Adipocyte (in vitro differentiated cells): Measurements from ENCODE around the gene GIMAP6.
"Not testable (repeated sequence)": the region's sequence is repeated elsewhere in the genome, so short reads cannot be mapped to it uniquely, and the experiment has no call there.

ENCODE experiments used
- DNase-seq: peaks from one replicate; pipeline ENCODE4 v3.0.0-alpha.2; 2015; ENCODE audit warnings: low read depth
- H3K27me3 ChIP-seq: replicated peaks from 2 replicates; pipeline ENCODE4 v1.7.0; 2013; ENCODE audit warnings: mild to moderate bottlenecking, low read length, moderate library complexity; ENCODE audit not compliant: control insufficient read depth, insufficient read depth
- H3K36me3 ChIP-seq: 2 replicates; pipeline ENCODE4 v1.7.0; 2013; ENCODE audit warnings: low read length, mild to moderate bottlenecking, moderate library complexity; ENCODE audit not compliant: control insufficient read depth, insufficient read depth, severe bottlenecking
- H3K4me1 ChIP-seq: 2 replicates; pipeline ENCODE4 v1.7.0; 2013; ENCODE audit warnings: mild to moderate bottlenecking, low read length, moderate library complexity; ENCODE audit not compliant: control insufficient read depth, insufficient read depth
- H3K4me3 ChIP-seq: 2 replicates; pipeline ENCODE4 v1.7.0; 2013; ENCODE audit warnings: mild to moderate bottlenecking, low read length, moderate library complexity
- H3K9ac ChIP-seq: 2 replicates; pipeline ENCODE4 v1.7.0; 2013; ENCODE audit warnings: mild to moderate bottlenecking, low read length, moderate library complexity
- H3K9me3 ChIP-seq: 2 replicates; pipeline ENCODE4 v1.7.0; 2013; ENCODE audit warnings: mild to moderate bottlenecking, low read length, moderate library complexity; ENCODE audit not compliant: control insufficient read depth

The GIMAP6 gene

GRCh38 chr7:150665089-150665748 is 33.0 kb upstream of the GIMAP6 start:
- Histone ChIP-seq H3K9ac (no peak overlapping the region), H3K4me3 (no peak overlapping the region), H3K27me3 (no peaks in the 10 kb centered on the region), H3K9me3 (no peaks in the 10 kb centered on the region), H3K36me3 (no peaks in the 10 kb centered on the region), H3K4me1 (no peaks in the 10 kb centered on the region)
- DNase-seq = no peak

- no peak for DNase-seq
- no peaks in the 10 kb centered on the region for H3K4me1 ChIP-seq
These were observed 31.8 kb upstream of the GIMAP6 start for GRCh38 chr7:150663802-150664494.

GRCh38 chr7:150662821-150663220 is 30.6 kb upstream of the GIMAP6 start:
- H3K27me3 ChIP-seq, H3K9me3 ChIP-seq, H3K4me1 ChIP-seq, DNase-seq, H3K36me3 ChIP-seq, H3K4me3 ChIP-seq, H3K9ac ChIP-seq: not testable (repeated sequence)

More at GRCh38 chr7:150663802-150664494, 31.8 kb upstream of the GIMAP6 start:
- Histone ChIP-seq H3K9me3 (no peaks in the 10 kb centered on the region), H3K27me3 (no peaks in the 10 kb centered on the region), H3K9ac (no peak overlapping the region), H3K36me3 (no peaks in the 10 kb centered on the region), H3K4me3 (no peak overlapping the region)

- Histone ChIP-seq H3K36me3 (no peaks in the 10 kb centered on the region), H3K9ac (no peak overlapping the region), H3K9me3 (no peaks in the 10 kb centered on the region), H3K27me3 (no peaks in the 10 kb centered on the region), H3K4me1 (no peaks in the 10 kb centered on the region), H3K4me3 (no peak overlapping the region)
- no peak for DNase-seq
These were observed 28.9 kb upstream of the GIMAP6 start for GRCh38 chr7:150660939-150661613.

GRCh38 chr7:150657526-150657925 is 25.3 kb upstream of the GIMAP6 start:
- no peak for DNase-seq
- Histone ChIP-seq H3K4me1 (no peaks in the 10 kb centered on the region), H3K36me3 (no peaks in the 10 kb centered on the region), H3K4me3 (no peak overlapping the region), H3K9me3 (no peaks in the 10 kb centered on the region), H3K27me3 (no peaks in the 10 kb centered on the region), H3K9ac (no peak overlapping the region)

- Histone ChIP-seq H3K27me3 (no peaks in the 10 kb centered on the region), H3K36me3 (no peaks in the 10 kb centered on the region), H3K9ac (no peak overlapping the region), H3K4me3 (no peak overlapping the region), H3K4me1 (no peaks in the 10 kb centered on the region), H3K9me3 (no peaks in the 10 kb centered on the region)
- no peak for DNase-seq
These were observed 23.9 kb upstream of the GIMAP6 start for GRCh38 chr7:150656047-150656446.

GRCh38 chr7:150654692-150655091 is 22.5 kb upstream of the GIMAP6 start:
- DNase-seq = no peak

GRCh38 chr7:150649080-150649385 is 16.8 kb upstream of the GIMAP6 start:
- no peak for DNase-seq
- no peaks in the 10 kb centered on the region for H3K36me3 ChIP-seq
- H3K9me3 ChIP-seq = no peaks in the 10 kb centered on the region
- no peaks in the 10 kb centered on the region for H3K27me3 ChIP-seq
- H3K9ac ChIP-seq = no peak overlapping the region
- H3K4me3 ChIP-seq = no peak overlapping the region
- H3K4me1 ChIP-seq = no peaks in the 10 kb centered on the region

More at GRCh38 chr7:150654692-150655091, 22.5 kb upstream of the GIMAP6 start:
- Histone ChIP-seq H3K4me3 (no peak overlapping the region), H3K4me1 (no peaks in the 10 kb centered on the region), H3K9ac (no peak overlapping the region), H3K36me3 (no peaks in the 10 kb centered on the region), H3K27me3 (no peaks in the 10 kb centered on the region), H3K9me3 (no peaks in the 10 kb centered on the region)

GRCh38 chr7:150648353-150649079 is 16.3 kb upstream of the GIMAP6 start:
- Histone ChIP-seq H3K36me3 (no peaks in the 10 kb centered on the region), H3K9ac (no peak overlapping the region), H3K9me3 (no peaks in the 10 kb centered on the region), H3K27me3 (no peaks in the 10 kb centered on the region), H3K4me1 (no peaks in the 10 kb centered on the region), H3K4me3 (no peak overlapping the region)
- no peak for DNase-seq

GRCh38 chr7:150645259-150646020 is 13.3 kb upstream of the GIMAP6 start:
- Histone ChIP-seq H3K27me3 (no peaks in the 10 kb centered on the region), H3K4me3 (no peak overlapping the region), H3K36me3 (no peaks in the 10 kb centered on the region), H3K9ac (no peak overlapping the region), H3K4me1 (no peaks in the 10 kb centered on the region), H3K9me3 (no peaks in the 10 kb centered on the region)
- DNase-seq = no peak
